Measurements from ENCODE around the gene RBM20.
A peak's percentile ranks its signal among the peaks of the same experiment; 100 is the strongest.

Gene RBM20

GRCh38 chr10:110642204-110643034, 1.7 kb upstream of the RBM20 start:
- H3K27me3 ChIP-seq (ENCODE audit: control insufficient read depth, insufficient read depth, low read length) = peaks cover 7% of the 10 kb centered on the region

DNA sequence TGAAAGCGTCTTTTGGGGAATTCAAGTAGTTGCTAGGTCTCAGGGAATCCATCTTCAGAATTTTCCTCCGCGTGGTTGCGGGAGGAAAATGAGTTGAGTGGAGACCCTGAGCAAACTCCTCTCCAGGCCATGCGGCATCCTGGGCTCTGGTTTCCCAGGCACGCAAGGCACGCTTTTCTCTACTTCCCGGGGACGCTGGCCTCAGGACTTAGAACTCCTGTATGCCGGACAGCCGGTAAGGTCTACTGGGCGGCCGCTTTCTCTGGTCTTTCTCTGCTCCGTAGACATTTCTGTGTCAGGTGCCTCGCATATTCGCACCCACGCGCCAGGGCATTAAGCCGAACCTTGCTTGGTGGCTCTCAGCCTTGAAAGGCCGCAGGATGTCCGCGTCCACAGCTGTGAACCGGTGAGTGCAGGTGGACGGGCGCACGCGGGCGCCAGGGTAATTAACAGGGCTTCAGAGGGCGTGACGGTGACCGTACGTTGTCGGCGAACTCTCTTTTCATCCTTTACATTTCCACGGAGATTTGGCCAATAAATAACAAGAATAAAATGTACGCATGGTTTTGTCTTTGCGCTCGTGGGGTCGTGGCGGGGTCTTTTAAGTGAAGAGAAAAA, 992 bp upstream of the RBM20 start:
- no peak for TF ChIP-seq CTCF (IDR thresholded peaks at IDR 0.05)
- Histone ChIP-seq H3K27ac (no peak overlapping the region), H3K4me2 (ENCODE audit: low read length) (peak overlapping the region; percentile 86), H3K36me3 (ENCODE audit: control insufficient read depth, insufficient read depth, low read length) (no peaks in the 10 kb centered on the region), H3K4me3 (ENCODE audit: low read depth, low read length) (peak overlapping the region; percentile 61), H3K9me3 (ENCODE audit: control insufficient read depth, low read length) (no peaks in the 10 kb centered on the region), H2AFZ (peak overlapping the region; percentile 73), H3K79me2 (no peaks in the 10 kb centered on the region), H3K9ac (no peak overlapping the region), H3K27me3 (ENCODE audit: control insufficient read depth, insufficient read depth, low read length) (peaks cover 7% of the 10 kb centered on the region), H3K4me1 (no peaks in the 10 kb centered on the region)

More at GRCh38 chr10:110642204-110643034, 1.7 kb upstream of the RBM20 start:
- Histone ChIP-seq H3K4me3 (ENCODE audit: low read depth, low read length) (no peak overlapping the region), H3K4me1 (no peaks in the 10 kb centered on the region), H3K9ac (no peak overlapping the region), H3K36me3 (ENCODE audit: control insufficient read depth, insufficient read depth, low read length) (no peaks in the 10 kb centered on the region), H3K4me2 (ENCODE audit: low read length) (no peak overlapping the region), H2AFZ (no peak overlapping the region), H3K27ac (no peak overlapping the region), H3K9me3 (ENCODE audit: control insufficient read depth, low read length) (no peaks in the 10 kb centered on the region), H3K79me2 (no peaks in the 10 kb centered on the region)
- no peak for TF ChIP-seq CTCF (IDR thresholded peaks at IDR 0.05)

DNA sequence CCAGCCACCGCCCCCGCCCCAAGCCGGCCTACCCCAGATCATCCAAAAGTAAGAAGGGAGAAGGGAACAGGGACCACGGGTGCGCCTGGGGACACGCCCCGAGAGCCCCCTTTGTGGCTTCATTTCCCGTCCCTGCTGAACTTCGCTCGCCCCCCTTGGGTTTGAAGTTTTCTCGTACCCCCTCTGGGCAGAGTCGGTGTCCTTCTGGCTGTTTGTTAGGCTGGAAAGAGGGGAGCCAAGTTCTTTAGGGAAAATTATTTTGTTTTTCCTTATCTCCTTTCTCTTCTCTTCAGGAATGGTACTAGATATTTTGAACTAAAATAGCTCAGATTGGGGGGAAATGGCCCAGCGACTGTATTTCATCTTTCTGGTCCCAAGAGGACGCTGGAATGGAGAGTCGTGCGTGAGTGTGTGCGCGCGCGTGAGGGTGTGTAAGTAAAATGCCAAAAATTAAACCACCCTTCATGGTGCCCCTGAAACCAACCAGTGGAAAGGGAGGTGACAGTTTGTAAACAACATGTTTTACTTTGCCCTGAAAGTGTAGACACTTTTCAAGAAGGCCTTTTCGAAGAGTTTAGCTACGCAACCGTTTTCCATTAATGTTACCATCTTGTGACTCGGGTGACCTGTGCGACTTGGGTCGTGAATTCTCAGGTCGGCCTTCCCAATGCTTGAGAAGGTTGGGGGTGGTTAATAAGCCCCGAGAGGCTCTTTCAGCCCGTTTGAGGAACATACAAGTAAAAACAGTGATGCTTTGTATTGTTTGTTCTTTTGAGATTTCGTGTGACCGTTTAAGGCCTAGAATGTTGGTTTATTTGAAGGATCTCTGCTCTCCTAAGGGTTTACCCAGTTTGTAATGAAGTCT, 694 bp downstream of the RBM20 start:
- H3K27me3 ChIP-seq (ENCODE audit: control insufficient read depth, insufficient read depth, low read length) = peaks cover 7% of the 10 kb centered on the region

More for the DNA sequence above, 694 bp downstream of the RBM20 start:
- H3K4me1 ChIP-seq = no peaks in the 10 kb centered on the region
- no peak overlapping the region for H3K27ac ChIP-seq
- H3K9ac ChIP-seq = no peak overlapping the region
- no peaks in the 10 kb centered on the region for H3K36me3 ChIP-seq (ENCODE audit: control insufficient read depth, insufficient read depth, low read length)
- no peak for TF ChIP-seq CTCF (IDR thresholded peaks at IDR 0.05)
- peak overlapping the region; percentile 61 for H3K4me3 ChIP-seq (ENCODE audit: low read depth, low read length)
- no peaks in the 10 kb centered on the region for H3K9me3 ChIP-seq (ENCODE audit: control insufficient read depth, low read length)
- H2AFZ ChIP-seq = peak overlapping the region; percentile 73
- no peaks in the 10 kb centered on the region for H3K79me2 ChIP-seq
- peak overlapping the region; percentile 86 for H3K4me2 ChIP-seq (ENCODE audit: low read length)

Measured in parathyroid adenoma (tissue), 2 donors.